ENCODE results near the gene SUFU. TPM values are rescaled to one million over a fixed set of nuclear protein-coding genes. Genes with fewer than 3 reads are reported as not detected.

The SUFU gene
- total and polyA plus RNA-seq, 2 experiments from 2014 or later = 2.8 to 5.6 TPM

DNA sequence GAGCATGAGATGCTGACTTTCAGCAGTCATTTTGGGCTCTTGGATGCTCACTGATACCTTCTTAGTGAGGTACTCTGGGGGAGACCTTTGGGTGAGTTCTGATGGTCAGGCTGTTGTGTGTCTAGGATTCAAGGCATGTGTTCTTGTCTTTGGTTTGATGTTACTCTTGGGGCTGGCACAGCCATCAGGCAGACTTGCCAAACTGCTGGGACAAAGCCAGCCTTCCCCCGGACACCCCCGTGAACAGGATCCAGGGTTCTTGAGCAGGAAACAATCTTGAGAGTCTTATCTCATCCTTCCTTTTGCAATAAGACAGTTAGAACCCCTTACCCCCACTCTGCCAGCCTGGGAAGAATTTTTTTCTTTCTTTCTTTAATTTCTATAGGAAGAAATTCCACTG, 42.2 kb downstream of the SUFU start:
- no peaks in the 10 kb centered on the region for H3K27me3 ChIP-seq (ENCODE audit: insufficient read depth)
- TF ChIP-seq ZNF114 (CRISPR knock-in tag; IDR thresholded peaks at IDR 0.05) (no peak), ZNF331 (CRISPR knock-in tag; IDR thresholded peaks at IDR 0.05; ENCODE audit: low read depth) (no peak), POLR2AphosphoS5 (IDR thresholded peaks at IDR 0.05; ENCODE audit: low read depth) (no peak)
- H3K27me3 Mint-ChIP-seq (ENCODE audit: insufficient read depth, low read depth, poor library complexity) = peaks cover 5% of the 10 kb centered on the region
- H2AFZ ChIP-seq = no peak overlapping the region
- H3K4me1 ChIP-seq (ENCODE audit: insufficient read depth) = no peaks in the 10 kb centered on the region
- H3K27ac Mint-ChIP-seq = no peak overlapping the region
- DNase-seq (ENCODE audit: low spot score) (no peak), ATAC-seq (no peak)
- H3K4me2 ChIP-seq = no peak overlapping the region
- no peaks in the 10 kb centered on the region for H3K9me3 Mint-ChIP-seq
- peaks cover 6% of the 10 kb centered on the region; the same call in 2 of the 3 replicates for H3K36me3 Mint-ChIP-seq (ENCODE audit: low read depth)
- H3K4me1 Mint-ChIP-seq = peaks cover 4% of the 10 kb centered on the region; the same call in 2 of the 3 replicates
- H3K4me3 ChIP-seq = no peak overlapping the region
- H3K27ac ChIP-seq (ENCODE audit: low read depth) = no peak overlapping the region
- H3K79me2 ChIP-seq (replicated peaks; ENCODE audit: insufficient read depth) = no peaks in the 10 kb centered on the region
- no peaks in the 10 kb centered on the region for H3F3A ChIP-seq (replicated peaks; ENCODE audit: low read depth)
- H3K4me3 Mint-ChIP-seq = no peak overlapping the region
- H4K20me1 ChIP-seq (replicated peaks; ENCODE audit: insufficient read depth) = peaks cover 3% of the 10 kb centered on the region
- H3K9me2 ChIP-seq (ENCODE audit: insufficient read depth) = no peaks in the 10 kb centered on the region
- H3K36me3 ChIP-seq (ENCODE audit: insufficient read depth) = no peaks in the 10 kb centered on the region

DNA sequence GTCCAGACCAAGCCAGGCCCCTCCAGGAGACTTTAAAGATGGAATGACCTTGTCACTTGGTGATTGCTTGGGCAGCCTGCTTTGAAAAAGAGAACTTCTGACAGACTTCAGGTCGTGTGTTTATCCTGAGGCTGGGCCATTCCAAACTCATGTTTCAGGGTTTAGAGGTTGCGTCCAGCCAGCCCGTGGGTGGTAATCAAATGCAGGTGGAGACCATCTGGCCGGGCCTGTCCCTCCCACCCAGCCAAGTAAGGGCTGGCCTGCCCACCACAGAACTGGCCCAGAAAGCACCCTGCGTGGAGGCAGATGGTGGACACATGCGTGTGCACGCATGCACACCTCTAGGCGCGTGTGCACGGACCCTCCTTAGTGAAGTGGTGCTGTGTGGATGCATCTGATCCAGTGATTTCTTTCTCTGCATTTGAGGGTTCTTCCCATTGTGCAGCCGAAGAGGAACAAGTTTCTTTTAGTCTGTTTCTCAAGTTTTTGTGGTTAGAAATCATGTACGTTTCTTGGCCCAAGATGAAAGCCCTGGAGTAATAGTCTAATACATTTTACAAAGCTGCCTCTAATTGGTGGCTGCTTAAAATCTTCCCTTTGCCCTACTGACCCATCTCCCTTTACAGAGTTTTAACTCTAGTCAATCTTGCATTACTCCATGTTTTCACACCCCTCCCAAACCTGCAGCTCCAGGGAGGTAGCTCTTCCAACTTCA, 43.0 kb downstream of the SUFU start:
- Histone ChIP-seq H3K4me2 (no peak overlapping the region), H2AFZ (no peak overlapping the region)
- no peak for ATAC-seq
- TF ChIP-seq, protein P1, sequence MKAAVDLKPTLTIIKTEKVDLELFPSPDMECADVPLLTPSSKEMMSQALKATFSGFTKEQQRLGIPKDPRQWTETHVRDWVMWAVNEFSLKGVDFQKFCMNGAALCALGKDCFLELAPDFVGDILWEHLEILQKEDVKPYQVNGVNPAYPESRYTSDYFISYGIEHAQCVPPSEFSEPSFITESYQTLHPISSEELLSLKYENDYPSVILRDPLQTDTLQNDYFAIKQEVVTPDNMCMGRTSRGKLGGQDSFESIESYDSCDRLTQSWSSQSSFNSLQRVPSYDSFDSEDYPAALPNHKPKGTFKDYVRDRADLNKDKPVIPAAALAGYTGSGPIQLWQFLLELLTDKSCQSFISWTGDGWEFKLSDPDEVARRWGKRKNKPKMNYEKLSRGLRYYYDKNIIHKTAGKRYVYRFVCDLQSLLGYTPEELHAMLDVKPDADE (IDR thresholded peaks at IDR 0.05) = no peak
- TF ChIP-seq JUNB (IDR thresholded peaks at IDR 0.05; ENCODE audit: unreplicated experiment) = no peak
- no peak for TF ChIP-seq STAT1 (IDR thresholded peaks at IDR 0.05; ENCODE audit: unreplicated experiment)
- TF ChIP-seq EZH2phosphoT487 (IDR thresholded peaks at IDR 0.05; ENCODE audit: unreplicated experiment) = no peak
- TF ChIP-seq, protein P2, sequence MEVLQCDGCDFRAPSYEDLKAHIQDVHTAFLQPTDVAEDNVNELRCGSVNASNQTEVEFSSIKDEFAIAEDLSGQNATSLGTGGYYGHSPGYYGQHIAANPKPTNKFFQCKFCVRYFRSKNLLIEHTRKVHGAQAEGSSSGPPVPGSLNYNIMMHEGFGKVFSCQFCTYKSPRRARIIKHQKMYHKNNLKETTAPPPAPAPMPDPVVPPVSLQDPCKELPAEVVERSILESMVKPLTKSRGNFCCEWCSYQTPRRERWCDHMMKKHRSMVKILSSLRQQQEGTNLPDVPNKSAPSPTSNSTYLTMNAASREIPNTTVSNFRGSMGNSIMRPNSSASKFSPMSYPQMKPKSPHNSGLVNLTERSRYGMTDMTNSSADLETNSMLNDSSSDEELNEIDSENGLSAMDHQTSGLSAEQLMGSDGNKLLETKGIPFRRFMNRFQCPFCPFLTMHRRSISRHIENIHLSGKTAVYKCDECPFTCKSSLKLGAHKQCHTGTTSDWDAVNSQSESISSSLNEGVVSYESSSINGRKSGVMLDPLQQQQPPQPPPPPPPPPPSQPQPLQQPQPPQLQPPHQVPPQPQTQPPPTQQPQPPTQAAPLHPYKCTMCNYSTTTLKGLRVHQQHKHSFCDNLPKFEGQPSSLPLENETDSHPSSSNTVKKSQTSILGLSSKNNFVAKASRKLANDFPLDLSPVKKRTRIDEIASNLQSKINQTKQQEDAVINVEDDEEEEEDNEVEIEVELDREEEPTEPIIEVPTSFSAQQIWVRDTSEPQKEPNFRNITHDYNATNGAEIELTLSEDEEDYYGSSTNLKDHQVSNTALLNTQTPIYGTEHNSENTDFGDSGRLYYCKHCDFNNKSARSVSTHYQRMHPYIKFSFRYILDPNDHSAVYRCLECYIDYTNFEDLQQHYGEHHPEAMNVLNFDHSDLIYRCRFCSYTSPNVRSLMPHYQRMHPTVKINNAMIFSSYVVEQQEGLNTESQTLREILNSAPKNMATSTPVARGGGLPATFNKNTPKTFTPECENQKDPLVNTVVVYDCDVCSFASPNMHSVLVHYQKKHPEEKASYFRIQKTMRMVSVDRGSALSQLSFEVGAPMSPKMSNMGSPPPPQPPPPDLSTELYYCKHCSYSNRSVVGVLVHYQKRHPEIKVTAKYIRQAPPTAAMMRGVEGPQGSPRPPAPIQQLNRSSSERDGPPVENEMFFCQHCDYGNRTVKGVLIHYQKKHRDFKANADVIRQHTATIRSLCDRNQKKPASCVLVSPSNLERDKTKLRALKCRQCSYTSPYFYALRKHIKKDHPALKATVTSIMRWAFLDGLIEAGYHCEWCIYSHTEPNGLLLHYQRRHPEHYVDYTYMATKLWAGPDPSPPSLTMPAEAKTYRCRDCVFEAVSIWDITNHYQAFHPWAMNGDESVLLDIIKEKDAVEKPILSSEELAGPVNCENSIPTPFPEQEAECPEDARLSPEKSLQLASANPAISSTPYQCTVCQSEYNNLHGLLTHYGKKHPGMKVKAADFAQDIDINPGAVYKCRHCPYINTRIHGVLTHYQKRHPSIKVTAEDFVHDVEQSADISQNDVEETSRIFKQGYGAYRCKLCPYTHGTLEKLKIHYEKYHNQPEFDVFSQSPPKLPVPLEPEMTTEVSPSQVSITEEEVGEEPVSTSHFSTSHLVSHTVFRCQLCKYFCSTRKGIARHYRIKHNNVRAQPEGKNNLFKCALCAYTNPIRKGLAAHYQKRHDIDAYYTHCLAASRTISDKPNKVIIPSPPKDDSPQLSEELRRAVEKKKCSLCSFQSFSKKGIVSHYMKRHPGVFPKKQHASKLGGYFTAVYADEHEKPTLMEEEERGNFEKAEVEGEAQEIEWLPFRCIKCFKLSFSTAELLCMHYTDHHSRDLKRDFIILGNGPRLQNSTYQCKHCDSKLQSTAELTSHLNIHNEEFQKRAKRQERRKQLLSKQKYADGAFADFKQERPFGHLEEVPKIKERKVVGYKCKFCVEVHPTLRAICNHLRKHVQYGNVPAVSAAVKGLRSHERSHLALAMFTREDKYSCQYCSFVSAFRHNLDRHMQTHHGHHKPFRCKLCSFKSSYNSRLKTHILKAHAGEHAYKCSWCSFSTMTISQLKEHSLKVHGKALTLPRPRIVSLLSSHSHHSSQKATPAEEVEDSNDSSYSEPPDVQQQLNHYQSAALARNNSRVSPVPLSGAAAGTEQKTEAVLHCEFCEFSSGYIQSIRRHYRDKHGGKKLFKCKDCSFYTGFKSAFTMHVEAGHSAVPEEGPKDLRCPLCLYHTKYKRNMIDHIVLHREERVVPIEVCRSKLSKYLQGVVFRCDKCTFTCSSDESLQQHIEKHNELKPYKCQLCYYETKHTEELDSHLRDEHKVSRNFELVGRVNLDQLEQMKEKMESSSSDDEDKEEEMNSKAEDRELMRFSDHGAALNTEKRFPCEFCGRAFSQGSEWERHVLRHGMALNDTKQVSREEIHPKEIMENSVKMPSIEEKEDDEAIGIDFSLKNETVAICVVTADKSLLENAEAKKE (CRISPR knock-in tag; IDR thresholded peaks at IDR 0.05) = no peak
- TF ChIP-seq NANOG (IDR thresholded peaks at IDR 0.05; ENCODE audit: borderline replicate concordance) = no peak
- no peak for TF ChIP-seq ZNF331 (CRISPR knock-in tag; IDR thresholded peaks at IDR 0.05; ENCODE audit: low read depth)
- TF ChIP-seq, protein P3, sequence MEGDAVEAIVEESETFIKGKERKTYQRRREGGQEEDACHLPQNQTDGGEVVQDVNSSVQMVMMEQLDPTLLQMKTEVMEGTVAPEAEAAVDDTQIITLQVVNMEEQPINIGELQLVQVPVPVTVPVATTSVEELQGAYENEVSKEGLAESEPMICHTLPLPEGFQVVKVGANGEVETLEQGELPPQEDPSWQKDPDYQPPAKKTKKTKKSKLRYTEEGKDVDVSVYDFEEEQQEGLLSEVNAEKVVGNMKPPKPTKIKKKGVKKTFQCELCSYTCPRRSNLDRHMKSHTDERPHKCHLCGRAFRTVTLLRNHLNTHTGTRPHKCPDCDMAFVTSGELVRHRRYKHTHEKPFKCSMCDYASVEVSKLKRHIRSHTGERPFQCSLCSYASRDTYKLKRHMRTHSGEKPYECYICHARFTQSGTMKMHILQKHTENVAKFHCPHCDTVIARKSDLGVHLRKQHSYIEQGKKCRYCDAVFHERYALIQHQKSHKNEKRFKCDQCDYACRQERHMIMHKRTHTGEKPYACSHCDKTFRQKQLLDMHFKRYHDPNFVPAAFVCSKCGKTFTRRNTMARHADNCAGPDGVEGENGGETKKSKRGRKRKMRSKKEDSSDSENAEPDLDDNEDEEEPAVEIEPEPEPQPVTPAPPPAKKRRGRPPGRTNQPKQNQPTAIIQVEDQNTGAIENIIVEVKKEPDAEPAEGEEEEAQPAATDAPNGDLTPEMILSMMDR (conservative IDR thresholded peaks at IDR 0.05; ENCODE audit: low read depth in 2 of 2) = no peak
- no peak for TF ChIP-seq POLR2AphosphoS5 (IDR thresholded peaks at IDR 0.05; ENCODE audit: low read depth)
- TF ChIP-seq EZH2 (IDR thresholded peaks at IDR 0.05; ENCODE audit: low read depth, unreplicated experiment) = no peak
- no peak for TF ChIP-seq ZNF114 (CRISPR knock-in tag; IDR thresholded peaks at IDR 0.05)

More for the DNA sequence above, 43.0 kb downstream of the SUFU start:
- Mint-ChIP-seq H3K27ac (no peak overlapping the region), H3K9me3 (no peaks in the 10 kb centered on the region), H3K4me1 (peaks cover 4% of the 10 kb centered on the region; the same call in 2 of the 3 replicates), H3K36me3 (ENCODE audit: low read depth) (peaks cover 8% of the 10 kb centered on the region; the same call in 2 of the 3 replicates), H3K27me3 (ENCODE audit: insufficient read depth, low read depth, poor library complexity) (peaks cover 5% of the 10 kb centered on the region), H3K4me3 (no peak overlapping the region)
- Histone ChIP-seq H3K79me2 (replicated peaks; ENCODE audit: insufficient read depth) (no peaks in the 10 kb centered on the region), H4K20me1 (replicated peaks; ENCODE audit: insufficient read depth) (peaks cover 3% of the 10 kb centered on the region), H3K27ac (ENCODE audit: low read depth) (no peak overlapping the region), H3K36me3 (ENCODE audit: insufficient read depth) (no peaks in the 10 kb centered on the region), H3K4me3 (no peak overlapping the region), H3F3A (replicated peaks; ENCODE audit: low read depth) (no peaks in the 10 kb centered on the region), H3K9me2 (ENCODE audit: insufficient read depth) (no peaks in the 10 kb centered on the region), H3K27me3 (ENCODE audit: insufficient read depth) (no peaks in the 10 kb centered on the region), H3K4me1 (ENCODE audit: insufficient read depth) (no peaks in the 10 kb centered on the region)
- DNase-seq (ENCODE audit: low spot score) = no peak
